ENCODE results near the gene DOHH.
"Not testable (repeated sequence)": the region's sequence is repeated elsewhere in the genome, so short reads cannot be mapped to it uniquely, and the experiment has no call there.

Gene DOHH

GRCh38 chr19:3534375-3535234, 34.1 kb upstream of the DOHH start:
- no peak for DNase-seq (ENCODE audit: low read depth in 2 of 2)

- no peak for DNase-seq (ENCODE audit: low read depth in 2 of 2)
Measured at GRCh38 chr19:3533563-3534216, 33.2 kb upstream of the DOHH start.

- DNase-seq (ENCODE audit: low read depth in 2 of 2): no peak
Measured at GRCh38 chr19:3533033-3533432, 32.6 kb upstream of the DOHH start.

GRCh38 chr19:3532154-3532786, 31.8 kb upstream of the DOHH start:
- no peak for DNase-seq (ENCODE audit: low read depth in 2 of 2)

- no peak for DNase-seq (ENCODE audit: low read depth in 2 of 2)
Measured at GRCh38 chr19:3531716-3532115, 31.2 kb upstream of the DOHH start.

- DNase-seq (ENCODE audit: low read depth in 2 of 2): no peak
Measured at GRCh38 chr19:3530389-3530788, 29.9 kb upstream of the DOHH start.

- DNase-seq (ENCODE audit: low read depth in 2 of 2): not testable (repeated sequence)
Measured at GRCh38 chr19:3529299-3529698, 28.8 kb upstream of the DOHH start.

- DNase-seq (ENCODE audit: low read depth in 2 of 2): no peak
Measured at GRCh38 chr19:3528539-3529211, 28.2 kb upstream of the DOHH start.

GRCh38 chr19:3528080-3528479, 27.6 kb upstream of the DOHH start:
- no peak for DNase-seq (ENCODE audit: low read depth in 2 of 2)

- no peak for DNase-seq (ENCODE audit: low read depth in 2 of 2)
Measured at GRCh38 chr19:3527238-3527910, 26.9 kb upstream of the DOHH start.

GRCh38 chr19:3526507-3527237, 26.2 kb upstream of the DOHH start:
- DNase-seq (ENCODE audit: low read depth in 2 of 2): no peak

GRCh38 chr19:3524904-3525451, 24.5 kb upstream of the DOHH start:
- DNase-seq (ENCODE audit: low read depth in 2 of 2): no peak

GRCh38 chr19:3524078-3524842, 23.8 kb upstream of the DOHH start:
- no peak for DNase-seq (ENCODE audit: low read depth in 2 of 2)

- DNase-seq (ENCODE audit: low read depth in 2 of 2): no peak
Measured at GRCh38 chr19:3523361-3524077, 23.0 kb upstream of the DOHH start.

GRCh38 chr19:3522421-3523360, 22.2 kb upstream of the DOHH start:
- no peak for DNase-seq (ENCODE audit: low read depth in 2 of 2)

- DNase-seq (ENCODE audit: low read depth in 2 of 2): no peak
Measured at GRCh38 chr19:3521104-3521445, 20.6 kb upstream of the DOHH start.

- no peak for DNase-seq (ENCODE audit: low read depth in 2 of 2)
Measured at GRCh38 chr19:3520166-3521103, 20.0 kb upstream of the DOHH start.

All from stimulated activated CD4-positive, alpha-beta T cell treated with anti-CD3 and anti-CD28 coated beads, Interleukin-4, amount 100 ng/mL, for 48 hours (primary cell).